ENCODE results near the gene EHD2.

- TF ChIP-seq GATA2 (IDR thresholded peaks at IDR 0.05; ENCODE audit: low read depth, low read length) (no peak), GATA3 (IDR thresholded peaks at IDR 0.05; ENCODE audit: low read depth, low read length) (no peak)
These were observed 31.3 kb upstream of the EHD2 start for GRCh38 chr19:47681936-47682335.
